ENCODE data around the gene SPATA31D4. TPM values are rescaled to one million over a fixed set of nuclear protein-coding genes. Genes with fewer than 3 reads are reported as not detected.
"Not testable (repeated sequence)": the region's sequence is repeated elsewhere in the genome, so short reads cannot be mapped to it uniquely, and the experiment has no call there.

Gene SPATA31D4
- polyA plus RNA-seq, 2 donors: not detected

DNA sequence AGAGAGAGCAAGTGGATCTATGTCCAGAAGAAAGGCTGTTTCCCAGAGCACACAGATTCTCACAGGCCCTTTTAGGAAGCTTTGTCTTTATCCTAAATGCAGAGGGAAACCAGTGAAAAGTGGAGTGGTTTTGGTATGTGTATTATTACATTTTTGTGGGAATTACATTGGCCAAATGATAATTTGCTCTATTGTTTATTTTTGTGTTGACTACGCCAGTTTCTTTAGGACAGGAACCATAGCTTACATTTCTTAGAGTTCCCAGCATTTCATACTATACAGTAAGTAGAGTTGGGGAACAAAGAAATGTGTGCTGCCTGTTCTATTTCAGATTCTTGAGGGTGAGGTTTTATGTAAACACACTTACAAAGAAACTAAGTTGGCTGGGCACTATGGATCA, 29.4 kb upstream of the SPATA31D4 start:
- Histone ChIP-seq H3K9me3 (ENCODE audit: control insufficient read depth in 2 of 2, insufficient read depth in 1 of 2, low read depth in 1 of 2, low read length in 1 of 2) (no peaks in the 10 kb centered on the region), H3K27ac (ENCODE audit: low read depth in 2 of 2, low read length in 1 of 2) (no peak overlapping the region), H3K4me1 (ENCODE audit: control insufficient read depth in 2 of 2, insufficient read depth in 2 of 2, low read length in 1 of 2) (no peaks in the 10 kb centered on the region), H3K36me3 (ENCODE audit: control insufficient read depth in 2 of 2, insufficient read depth in 2 of 2, low read length in 1 of 2) (no peaks in the 10 kb centered on the region), H3K4me3 (ENCODE audit: low read depth in 1 of 2, low read length in 2 of 2) (no peak overlapping the region), H3K27me3 (ENCODE audit: control insufficient read depth in 1 of 2, insufficient read depth in 2 of 2, low read length in 2 of 2) (no peaks in the 10 kb centered on the region)
- 79 to 89% methylated on average over 1 of the region's 1 CpG for WGBS, 2 donors

- WGBS, 2 donors: 74 to 77% methylated on average over 2 of the region's 2 CpGs
- H3K9me3 ChIP-seq (ENCODE audit: control insufficient read depth in 2 of 2, insufficient read depth in 1 of 2, low read depth in 1 of 2, low read length in 1 of 2): no peaks in the 10 kb centered on the region
- no peak overlapping the region for H3K27ac ChIP-seq (ENCODE audit: low read depth in 2 of 2, low read length in 1 of 2)
- H3K36me3 ChIP-seq (ENCODE audit: control insufficient read depth in 2 of 2, insufficient read depth in 2 of 2, low read length in 1 of 2): no peaks in the 10 kb centered on the region
- H3K4me1 ChIP-seq (ENCODE audit: control insufficient read depth in 2 of 2, insufficient read depth in 2 of 2, low read length in 1 of 2): no peaks in the 10 kb centered on the region
- H3K4me3 ChIP-seq (ENCODE audit: low read depth in 1 of 2, low read length in 2 of 2): no peak overlapping the region
- H3K27me3 ChIP-seq (ENCODE audit: control insufficient read depth in 1 of 2, insufficient read depth in 2 of 2, low read length in 2 of 2): no peaks in the 10 kb centered on the region
Observed at GRCh38 chr9:81902196-81902595, 26.0 kb upstream of the SPATA31D4 start.

DNA sequence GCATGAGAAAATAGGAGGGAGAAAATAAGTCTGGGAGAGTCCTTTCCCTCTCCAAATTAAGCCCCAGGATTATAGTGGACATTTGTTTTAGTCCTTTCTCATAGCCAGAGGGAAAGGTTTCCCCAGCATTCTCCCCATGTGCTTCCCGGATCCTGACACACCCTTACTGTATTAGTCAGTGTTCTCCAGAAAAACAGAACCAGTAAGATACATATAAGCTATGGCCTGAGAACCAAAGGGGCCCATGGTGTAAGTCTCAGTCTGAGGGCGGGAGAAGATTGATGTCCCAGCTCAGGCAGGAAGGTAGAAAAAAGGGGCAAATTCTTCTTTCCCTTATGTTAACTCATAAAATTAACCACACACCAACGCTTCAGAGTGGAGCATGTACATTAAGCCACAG, 25.6 kb upstream of the SPATA31D4 start:
- Histone ChIP-seq H3K27ac (ENCODE audit: low read depth in 2 of 2, low read length in 1 of 2) (no peak overlapping the region), H3K27me3 (ENCODE audit: control insufficient read depth in 1 of 2, insufficient read depth in 2 of 2, low read length in 2 of 2) (no peaks in the 10 kb centered on the region), H3K36me3 (ENCODE audit: control insufficient read depth in 2 of 2, insufficient read depth in 2 of 2, low read length in 1 of 2) (no peaks in the 10 kb centered on the region), H3K4me1 (ENCODE audit: control insufficient read depth in 2 of 2, insufficient read depth in 2 of 2, low read length in 1 of 2) (no peaks in the 10 kb centered on the region), H3K4me3 (ENCODE audit: low read depth in 1 of 2, low read length in 2 of 2) (no peak overlapping the region), H3K9me3 (ENCODE audit: control insufficient read depth in 2 of 2, insufficient read depth in 1 of 2, low read depth in 1 of 2, low read length in 1 of 2) (no peaks in the 10 kb centered on the region)
- WGBS, 2 donors: 65 to 69% methylated on average over 3 of the region's 3 CpGs

GRCh38 chr9:81906671-81907070, 21.6 kb upstream of the SPATA31D4 start:
- Histone ChIP-seq H3K36me3 (ENCODE audit: control insufficient read depth in 2 of 2, insufficient read depth in 2 of 2, low read length in 1 of 2) (no peaks in the 10 kb centered on the region), H3K4me3 (ENCODE audit: low read depth in 1 of 2, low read length in 2 of 2) (no peak overlapping the region), H3K4me1 (ENCODE audit: control insufficient read depth in 2 of 2, insufficient read depth in 2 of 2, low read length in 1 of 2) (no peaks in the 10 kb centered on the region), H3K27ac (ENCODE audit: low read depth in 2 of 2, low read length in 1 of 2) (no peak overlapping the region), H3K9me3 (ENCODE audit: control insufficient read depth in 2 of 2, insufficient read depth in 1 of 2, low read depth in 1 of 2, low read length in 1 of 2) (no peaks in the 10 kb centered on the region), H3K27me3 (ENCODE audit: control insufficient read depth in 1 of 2, insufficient read depth in 2 of 2, low read length in 2 of 2) (no peaks in the 10 kb centered on the region)
- WGBS, 2 donors: 50 to 66% methylated on average over 3 of the region's 3 CpGs

DNA sequence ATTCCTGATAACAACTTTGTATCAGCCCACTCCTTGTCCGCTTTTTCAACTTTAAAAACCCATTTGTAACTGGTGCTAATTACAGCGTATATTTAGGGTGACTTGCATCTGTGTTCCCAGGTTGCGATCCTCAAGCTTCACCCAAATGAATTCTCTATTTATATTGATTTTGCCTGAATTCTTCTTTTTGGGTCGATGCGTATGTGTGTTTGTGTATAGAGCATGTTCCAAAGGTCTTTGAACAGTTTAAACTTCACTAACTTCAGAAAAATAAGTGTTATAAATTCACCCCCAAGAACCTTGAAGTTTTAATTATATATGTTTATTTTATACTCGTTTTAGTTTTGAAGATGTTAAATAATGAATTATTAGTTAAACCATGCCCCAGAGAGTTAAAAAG, 16.1 kb upstream of the SPATA31D4 start:
- H3K27ac ChIP-seq (ENCODE audit: low read depth in 2 of 2, low read length in 1 of 2): no peak overlapping the region
- H3K4me3 ChIP-seq (ENCODE audit: low read depth in 1 of 2, low read length in 2 of 2): no peak overlapping the region
- no peaks in the 10 kb centered on the region for H3K4me1 ChIP-seq (ENCODE audit: control insufficient read depth in 2 of 2, insufficient read depth in 2 of 2, low read length in 1 of 2)
- H3K9me3 ChIP-seq (ENCODE audit: control insufficient read depth in 2 of 2, insufficient read depth in 1 of 2, low read depth in 1 of 2, low read length in 1 of 2): no peaks in the 10 kb centered on the region
- no peaks in the 10 kb centered on the region for H3K27me3 ChIP-seq (ENCODE audit: control insufficient read depth in 1 of 2, insufficient read depth in 2 of 2, low read length in 2 of 2)
- WGBS, 2 donors: 80% methylated on average over 6 of the region's 6 CpGs
- no peaks in the 10 kb centered on the region for H3K36me3 ChIP-seq (ENCODE audit: control insufficient read depth in 2 of 2, insufficient read depth in 2 of 2, low read length in 1 of 2)

GRCh38 chr9:81915801-81916505, 12.3 kb upstream of the SPATA31D4 start:
- WGBS, 2 donors: 89 to 92% methylated on average over 5 of the region's 5 CpGs
- H3K9me3 ChIP-seq (ENCODE audit: control insufficient read depth in 2 of 2, insufficient read depth in 1 of 2, low read depth in 1 of 2, low read length in 1 of 2): no peaks in the 10 kb centered on the region
- H3K4me3 ChIP-seq (ENCODE audit: low read depth in 1 of 2, low read length in 2 of 2): no peak overlapping the region
- no peaks in the 10 kb centered on the region for H3K36me3 ChIP-seq (ENCODE audit: control insufficient read depth in 2 of 2, insufficient read depth in 2 of 2, low read length in 1 of 2)
- no peak overlapping the region for H3K27ac ChIP-seq (ENCODE audit: low read depth in 2 of 2, low read length in 1 of 2)
- no peaks in the 10 kb centered on the region for H3K4me1 ChIP-seq (ENCODE audit: control insufficient read depth in 2 of 2, insufficient read depth in 2 of 2, low read length in 1 of 2)
- no peaks in the 10 kb centered on the region for H3K27me3 ChIP-seq (ENCODE audit: control insufficient read depth in 1 of 2, insufficient read depth in 2 of 2, low read length in 2 of 2)

- not testable (repeated sequence) for H3K4me1 ChIP-seq (ENCODE audit: control insufficient read depth in 2 of 2, insufficient read depth in 2 of 2, low read length in 1 of 2); H3K9me3 ChIP-seq (ENCODE audit: control insufficient read depth in 2 of 2, insufficient read depth in 1 of 2, low read depth in 1 of 2, low read length in 1 of 2); H3K27ac ChIP-seq (ENCODE audit: low read depth in 2 of 2, low read length in 1 of 2); H3K36me3 ChIP-seq (ENCODE audit: control insufficient read depth in 2 of 2, insufficient read depth in 2 of 2, low read length in 1 of 2); H3K4me3 ChIP-seq (ENCODE audit: low read depth in 1 of 2, low read length in 2 of 2); H3K27me3 ChIP-seq (ENCODE audit: control insufficient read depth in 1 of 2, insufficient read depth in 2 of 2, low read length in 2 of 2)
- WGBS, 2 donors: 43 to 67% methylated on average over 1 of the region's 3 CpGs
Observed at GRCh38 chr9:81918507-81918906, 9.7 kb upstream of the SPATA31D4 start.

GRCh38 chr9:81930147-81930546, 1.9 kb downstream of the SPATA31D4 start:
- no CpG with 5 or more reads among the region's 6 CpGs for WGBS, 2 donors
- H3K9me3 ChIP-seq (ENCODE audit: control insufficient read depth in 2 of 2, insufficient read depth in 1 of 2, low read depth in 1 of 2, low read length in 1 of 2); H3K36me3 ChIP-seq (ENCODE audit: control insufficient read depth in 2 of 2, insufficient read depth in 2 of 2, low read length in 1 of 2); H3K4me1 ChIP-seq (ENCODE audit: control insufficient read depth in 2 of 2, insufficient read depth in 2 of 2, low read length in 1 of 2); H3K27me3 ChIP-seq (ENCODE audit: control insufficient read depth in 1 of 2, insufficient read depth in 2 of 2, low read length in 2 of 2); H3K27ac ChIP-seq (ENCODE audit: low read depth in 2 of 2, low read length in 1 of 2); H3K4me3 ChIP-seq (ENCODE audit: low read depth in 1 of 2, low read length in 2 of 2): not testable (repeated sequence)

- no CpG with 5 or more reads among the region's 3 CpGs for WGBS, 2 donors
- H3K27ac ChIP-seq (ENCODE audit: low read depth in 2 of 2, low read length in 1 of 2); H3K9me3 ChIP-seq (ENCODE audit: control insufficient read depth in 2 of 2, insufficient read depth in 1 of 2, low read depth in 1 of 2, low read length in 1 of 2); H3K4me3 ChIP-seq (ENCODE audit: low read depth in 1 of 2, low read length in 2 of 2); H3K27me3 ChIP-seq (ENCODE audit: control insufficient read depth in 1 of 2, insufficient read depth in 2 of 2, low read length in 2 of 2); H3K4me1 ChIP-seq (ENCODE audit: control insufficient read depth in 2 of 2, insufficient read depth in 2 of 2, low read length in 1 of 2); H3K36me3 ChIP-seq (ENCODE audit: control insufficient read depth in 2 of 2, insufficient read depth in 2 of 2, low read length in 1 of 2): not testable (repeated sequence)
Observed at GRCh38 chr9:81933547-81933946, 5.3 kb downstream of the SPATA31D4 start.

DNA sequence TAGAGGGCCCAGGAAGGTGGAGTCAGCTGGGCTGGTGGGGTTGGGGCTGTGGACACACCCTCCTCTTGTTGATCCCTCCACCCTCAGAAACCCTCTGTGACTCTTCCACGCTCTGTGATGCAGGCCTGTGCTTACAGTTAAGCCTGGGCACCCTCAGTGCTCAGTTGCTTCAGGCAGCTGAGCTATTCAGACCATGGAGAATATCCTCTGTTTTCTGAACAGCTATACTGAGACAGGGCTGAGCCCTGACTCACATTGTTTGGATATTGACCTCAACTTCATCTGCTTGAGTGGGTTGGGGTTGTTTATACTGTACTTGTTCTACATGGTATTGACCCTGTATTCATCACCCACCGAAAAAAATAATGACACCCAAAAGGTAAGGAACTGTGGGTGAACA, 15.2 kb downstream of the SPATA31D4 start, which contains the start of gene SPATA31D3:
TSS of gene SPATA31D3 (plus strand) at position 108 of the 400 bp plus-strand sequence. CDS start at position 194, 86 bp downstream.
- WGBS, 2 donors: no CpG with 5 or more reads among the region's 2 CpGs
- not testable (repeated sequence) for H3K4me1 ChIP-seq (ENCODE audit: control insufficient read depth in 2 of 2, insufficient read depth in 2 of 2, low read length in 1 of 2); H3K4me3 ChIP-seq (ENCODE audit: low read depth in 1 of 2, low read length in 2 of 2); H3K27ac ChIP-seq (ENCODE audit: low read depth in 2 of 2, low read length in 1 of 2); H3K9me3 ChIP-seq (ENCODE audit: control insufficient read depth in 2 of 2, insufficient read depth in 1 of 2, low read depth in 1 of 2, low read length in 1 of 2); H3K36me3 ChIP-seq (ENCODE audit: control insufficient read depth in 2 of 2, insufficient read depth in 2 of 2, low read length in 1 of 2); H3K27me3 ChIP-seq (ENCODE audit: control insufficient read depth in 1 of 2, insufficient read depth in 2 of 2, low read length in 2 of 2)
